ENCODE results near the gene NINJ1.

Gene NINJ1

DNA sequence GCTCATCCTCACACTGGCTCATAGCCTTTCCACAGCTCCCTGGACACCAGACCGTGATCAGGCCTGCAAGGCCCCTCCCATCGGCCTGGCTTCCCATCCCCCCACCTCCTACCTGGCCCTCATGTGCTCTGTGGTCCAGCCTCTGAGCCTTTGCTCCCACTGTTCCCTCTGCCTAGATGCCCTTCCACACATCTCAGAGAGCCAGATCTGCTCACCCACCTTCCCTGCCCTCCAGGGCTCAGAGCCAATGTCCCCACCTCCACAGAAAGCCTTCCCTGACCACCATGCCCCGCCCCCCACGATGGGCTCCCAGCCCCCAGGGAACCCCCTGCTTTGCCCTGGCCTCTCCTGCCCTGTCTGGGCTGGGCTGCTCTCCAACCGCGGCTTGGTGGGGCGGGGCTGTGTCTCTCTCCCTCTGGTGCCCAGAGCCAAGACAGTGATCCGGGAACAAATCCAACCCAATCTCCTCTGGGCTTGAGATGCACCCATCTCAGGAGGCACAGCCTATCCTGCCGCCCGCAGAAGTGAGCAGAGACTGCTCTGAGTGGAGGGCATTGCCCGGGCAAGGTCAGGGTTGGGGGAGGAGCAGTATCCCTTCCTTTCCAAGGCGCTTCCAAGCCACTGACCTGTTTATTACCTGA, 1.6 kb downstream of the NINJ1 start:
- no peak for DNase-seq (ENCODE audit: low spot score)

DNA sequence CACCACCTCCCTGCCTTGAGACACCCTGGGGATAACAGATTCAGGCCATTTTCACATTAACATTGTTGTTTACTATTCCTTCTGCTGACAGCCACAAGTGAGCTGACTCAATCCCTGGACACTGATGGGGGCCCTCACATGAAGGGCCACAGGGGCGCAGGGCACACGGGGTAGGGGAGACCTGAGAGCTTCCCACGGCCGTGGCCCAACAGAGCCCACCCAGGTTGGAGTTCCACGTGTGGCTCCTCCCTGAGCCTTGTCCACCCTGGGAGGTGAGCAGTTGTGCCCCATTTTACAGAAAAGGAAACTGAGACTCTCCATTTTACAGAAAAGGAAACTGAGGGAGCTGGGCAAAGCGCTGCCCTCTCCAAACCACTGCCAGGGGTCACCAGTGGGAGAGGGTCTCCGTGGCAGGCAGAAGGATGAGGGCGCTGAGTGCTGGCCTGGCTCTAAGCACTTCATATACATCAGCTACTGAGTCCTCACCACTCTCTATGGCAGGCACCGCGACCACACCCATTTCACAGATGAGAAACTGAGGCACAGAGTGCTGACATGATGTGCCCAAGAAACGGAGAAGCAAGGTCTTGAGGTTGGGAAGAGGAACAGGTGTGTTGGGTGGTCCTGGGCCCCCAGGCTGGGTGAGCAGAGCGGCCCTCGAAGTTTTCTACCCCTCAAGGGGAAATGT, 2.3 kb downstream of the NINJ1 start:
- no peak for DNase-seq (ENCODE audit: low spot score)

- no peak for DNase-seq (ENCODE audit: low spot score)
These were observed 3.1 kb downstream of the NINJ1 start for GRCh38 chr9:93130861-93131481.

GRCh38 chr9:93129691-93130500, 4.2 kb downstream of the NINJ1 start:
- DNase-seq (ENCODE audit: low spot score): no peak

- DNase-seq (ENCODE audit: low spot score): no peak
These were observed 4.8 kb downstream of the NINJ1 start for GRCh38 chr9:93129286-93129685.

- DNase-seq (ENCODE audit: low spot score): no peak
These were observed 5.3 kb downstream of the NINJ1 start for GRCh38 chr9:93128715-93129224.

DNA sequence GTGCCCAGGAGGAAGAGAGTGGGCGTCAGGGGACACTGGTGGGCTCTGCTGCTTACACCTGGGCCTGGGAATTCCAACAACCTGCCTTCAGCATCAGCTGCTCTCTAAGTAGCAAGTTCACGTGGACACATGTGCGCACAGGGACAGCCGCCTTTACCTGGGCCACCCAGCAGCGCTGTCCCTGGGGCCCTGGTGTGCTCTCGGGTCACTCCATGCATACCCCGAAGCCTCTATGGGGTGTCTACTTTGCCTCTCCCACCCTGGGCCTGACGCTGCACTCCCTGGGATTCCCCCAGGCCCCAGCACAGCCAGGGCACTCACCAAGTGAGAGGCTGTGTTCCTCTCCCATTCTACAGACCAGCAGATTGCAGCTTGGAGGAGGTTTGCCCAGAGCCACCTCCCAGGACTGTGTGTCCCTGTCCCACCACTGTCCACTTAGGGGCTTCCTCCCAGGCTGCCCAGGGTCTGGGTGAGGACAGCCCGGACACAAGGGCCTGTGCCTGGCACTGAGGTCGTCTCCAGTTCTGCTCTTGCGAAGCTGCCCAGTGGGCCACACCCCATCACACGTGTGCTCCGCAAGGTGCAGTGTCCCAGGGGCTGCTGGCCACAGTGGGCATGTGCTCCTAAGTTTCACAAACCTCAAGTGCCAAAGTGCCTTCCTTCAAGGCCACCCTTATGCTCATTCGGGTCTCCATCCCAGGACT, 5.9 kb downstream of the NINJ1 start:
- DNase-seq (ENCODE audit: low spot score): no peak

DNA sequence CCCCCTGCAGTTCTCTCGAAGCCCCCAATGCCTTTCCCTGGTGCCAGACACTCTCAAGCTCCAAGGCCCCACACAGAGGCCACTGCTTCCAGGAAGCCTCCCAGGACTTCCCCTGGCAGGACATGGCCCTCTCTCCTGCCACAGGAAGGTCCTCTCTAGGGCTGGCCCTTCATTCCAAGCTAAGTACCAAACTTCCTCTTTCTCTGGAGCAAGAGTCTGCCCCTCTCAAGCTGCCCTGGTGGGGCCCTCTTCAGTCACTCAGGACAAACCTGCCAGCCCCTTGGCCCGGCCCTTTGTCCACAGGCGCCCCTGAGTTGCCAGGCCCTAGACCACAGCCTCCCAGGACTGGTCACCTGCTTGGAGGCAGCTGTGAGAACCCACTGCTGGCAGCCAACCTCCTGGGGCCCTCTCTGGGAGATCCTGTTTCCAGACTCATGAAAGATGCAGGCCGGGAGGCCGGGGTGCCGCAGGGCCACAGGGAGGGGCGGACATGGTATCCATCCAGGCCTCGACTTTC, 6.6 kb downstream of the NINJ1 start:
- DNase-seq (ENCODE audit: low spot score): no peak

DNA sequence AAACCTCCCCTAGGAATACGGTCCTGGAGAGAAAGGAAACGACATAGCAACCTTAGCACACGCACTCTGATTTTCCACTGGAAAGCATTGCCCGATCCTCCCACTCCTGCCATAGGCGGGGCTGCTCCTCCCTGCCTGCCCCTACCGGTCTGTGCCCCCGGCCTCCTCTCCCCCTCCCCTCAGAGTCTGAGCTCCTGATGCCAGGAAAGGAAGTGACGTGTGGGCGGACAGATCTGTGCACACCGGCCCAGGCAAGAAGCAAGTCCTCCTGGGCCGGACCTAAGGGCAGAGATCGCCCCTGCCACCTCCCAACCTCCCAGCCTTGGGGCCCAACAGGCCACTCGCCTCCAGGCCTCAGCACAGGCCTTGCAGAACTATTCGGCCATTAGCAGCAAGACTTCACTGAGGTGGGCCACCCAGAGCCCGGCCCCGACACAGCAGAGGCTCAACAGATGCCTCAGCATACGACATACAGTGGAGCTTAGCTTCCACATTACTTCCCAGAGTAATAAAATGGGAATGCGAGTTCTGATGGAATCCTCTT, 7.2 kb downstream of the NINJ1 start:
- no peak for DNase-seq (ENCODE audit: low spot score)

- DNase-seq (ENCODE audit: low spot score): no peak
These were observed 7.8 kb downstream of the NINJ1 start for GRCh38 chr9:93126151-93126781.

- no peak for DNase-seq (ENCODE audit: low spot score)
These were observed 8.6 kb downstream of the NINJ1 start for GRCh38 chr9:93125331-93125894.

DNA sequence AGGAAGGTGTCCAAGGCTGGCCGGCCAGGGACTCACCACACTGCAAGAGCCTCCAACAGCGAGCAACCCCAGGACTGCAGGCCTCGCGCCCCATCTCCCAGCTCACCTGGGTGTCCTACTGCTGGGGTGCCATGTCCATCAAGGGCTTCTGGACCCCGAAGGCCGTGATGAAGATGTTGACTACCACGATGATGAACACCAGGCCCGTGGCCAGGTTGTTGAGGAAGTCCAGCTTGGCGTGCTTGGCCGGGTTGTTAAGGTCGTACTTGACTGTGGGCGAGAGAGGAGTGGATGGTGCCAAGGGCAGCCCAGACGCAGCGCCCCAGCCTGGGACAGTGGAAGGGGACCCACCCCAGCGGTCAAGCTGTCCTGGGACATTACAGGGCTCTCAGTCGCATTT, 9.3 kb downstream of the NINJ1 start:
- DNase-seq (ENCODE audit: low spot score): no peak

GRCh38 chr9:93123561-93124283, 10.3 kb downstream of the NINJ1 start:
- no peak for DNase-seq (ENCODE audit: low spot score)

GRCh38 chr9:93122721-93123221, 11.3 kb downstream of the NINJ1 start:
- DNase-seq (ENCODE audit: low spot score): no peak

DNA sequence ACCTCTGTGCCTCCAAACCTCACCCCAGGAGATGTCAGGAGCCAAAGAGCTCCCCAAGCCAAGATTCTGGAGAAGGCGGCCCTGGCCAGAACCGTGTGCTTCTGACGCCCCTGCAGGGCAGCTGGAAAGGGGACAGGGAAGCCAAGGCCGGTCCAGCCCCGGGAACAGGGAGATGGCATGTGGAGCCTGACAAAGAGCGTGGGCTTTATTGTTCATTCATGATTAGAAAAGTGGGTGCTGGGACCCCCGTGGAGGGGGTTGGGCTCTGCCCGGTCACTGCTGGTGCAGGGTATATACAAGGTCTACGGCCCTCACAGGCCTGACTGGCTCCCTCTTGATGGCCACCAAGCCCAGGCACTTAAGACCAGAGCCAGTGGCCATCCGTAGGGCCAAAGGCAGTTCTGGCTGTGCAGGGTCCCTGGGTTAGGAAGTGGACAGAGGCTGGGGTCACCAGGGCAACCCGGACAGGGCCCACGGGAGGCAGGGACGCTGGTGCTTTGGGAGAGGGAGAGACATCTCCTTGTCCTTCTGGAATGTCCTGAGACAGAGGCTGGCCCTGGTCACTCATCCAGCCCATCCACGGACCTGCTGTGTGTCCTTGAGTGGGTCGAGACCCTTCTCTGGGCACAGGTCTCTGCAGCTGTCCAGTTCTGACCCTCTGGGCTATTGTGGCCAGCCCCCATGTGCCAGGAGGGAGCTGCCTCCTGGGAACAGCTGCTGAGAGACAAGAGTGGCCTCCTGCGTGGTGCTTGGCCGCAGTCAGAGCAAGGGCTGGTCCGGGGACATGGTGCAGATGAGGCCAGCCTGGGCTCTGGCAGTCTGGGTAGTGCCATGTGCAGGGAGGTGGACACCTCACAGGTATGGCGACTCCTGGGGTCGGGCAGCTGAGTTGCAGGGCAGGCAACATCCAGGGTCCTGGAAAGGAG, 12.5 kb downstream of the NINJ1 start:
- no peak for DNase-seq (ENCODE audit: low spot score)

GRCh38 chr9:93120846-93121315, 13.2 kb downstream of the NINJ1 start:
- no peak for DNase-seq (ENCODE audit: low spot score)

- DNase-seq (ENCODE audit: low spot score): peak; percentile 53
These were observed 13.9 kb downstream of the NINJ1 start for GRCh38 chr9:93119953-93120845.

DNA sequence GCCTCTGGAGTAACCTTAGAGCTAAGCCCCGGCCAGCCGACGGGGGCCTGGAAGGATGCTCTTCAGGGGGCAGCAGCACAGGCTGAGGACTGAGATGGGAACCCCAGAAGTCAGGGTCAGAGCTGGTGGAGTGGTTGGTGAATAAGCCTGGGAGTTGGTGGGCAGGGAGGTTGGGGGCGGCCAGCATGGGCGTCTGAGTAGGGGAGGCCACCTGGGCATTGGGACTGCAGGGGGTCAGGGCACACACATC, 14.4 kb downstream of the NINJ1 start:
- no peak for DNase-seq (ENCODE audit: low spot score)
